Head of caudate nucleus (tissue), 42 donors: ENCODE results near the gene TBC1D9.

Experiments used
- DNase-seq, 42 donors: peaks; one replicate each; pipeline versions ENCODE4 v3.0.0 to v3.0.0-alpha.2; 2020 to 2021; ENCODE audit warnings: mixed read lengths in 7 of 42
- intact Hi-C: fragments of 100-400 bp; cut with DNase I; formaldehyde crosslinking; loops from one replicate; pipeline ENCODE4 v1.15.0; 2022

TBC1D9 gene

DNA sequence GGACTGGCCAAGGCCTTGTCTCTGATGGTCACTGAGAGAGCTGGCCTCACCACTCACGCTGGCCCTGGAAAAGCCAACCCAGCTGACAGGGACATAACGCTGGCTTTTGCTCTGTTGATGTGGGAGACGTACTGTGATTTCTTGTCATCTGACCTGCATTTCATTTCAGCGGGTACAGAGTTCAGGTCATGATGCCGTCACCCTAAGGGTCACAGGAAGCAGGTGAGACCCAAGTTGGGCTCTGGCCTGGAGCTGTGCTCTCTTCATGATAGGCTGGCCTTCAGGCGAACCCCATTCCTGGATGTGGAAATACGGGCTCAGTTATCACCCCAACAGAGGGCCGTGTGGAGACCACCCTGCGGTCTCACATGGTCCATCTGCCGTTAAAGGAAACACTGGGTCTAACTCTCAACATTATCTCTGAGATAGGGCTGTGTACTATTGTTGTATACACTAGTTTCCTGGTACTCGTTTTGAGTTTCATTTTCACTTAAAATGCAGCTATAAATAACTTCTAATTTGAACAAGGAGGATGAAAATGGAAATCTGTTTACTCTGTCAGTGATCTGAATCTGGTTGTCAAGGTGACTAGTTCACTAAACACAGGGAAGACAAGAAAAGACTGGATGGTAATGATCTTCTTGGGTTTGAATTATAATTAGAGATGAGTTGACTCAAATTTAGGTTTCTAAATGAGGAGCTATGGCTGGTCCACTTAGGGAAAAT lies 89.1 kb downstream of the TBC1D9 start:
- DNase-seq: no peak
- intact Hi-C loops: no loop called here

- DNase-seq: no peak
- intact Hi-C loops: no loop called here
Measured at GRCh38 chr4:140662082-140662869, 93.9 kb downstream of the TBC1D9 start.

DNA sequence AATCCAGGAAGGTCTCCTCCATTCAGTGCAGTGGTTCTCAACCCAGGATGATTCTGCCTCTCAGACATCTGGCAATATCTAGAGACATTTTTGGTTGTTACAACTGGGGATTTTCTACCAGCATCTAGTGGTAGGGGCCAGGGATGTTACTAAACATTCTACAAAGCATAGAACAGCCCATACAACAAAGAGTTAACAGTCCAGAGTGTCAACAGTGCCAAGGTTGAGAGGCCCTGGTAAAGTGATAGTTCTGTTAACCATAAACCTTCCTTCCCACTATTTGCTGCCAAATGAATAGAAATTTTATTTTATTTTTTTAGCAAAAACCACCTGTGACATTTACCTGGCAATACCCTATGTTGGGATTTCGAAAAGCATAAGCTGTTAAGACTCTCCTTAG lies 94.6 kb downstream of the TBC1D9 start:
- no peak for DNase-seq
- intact Hi-C loops: no loop called here

- intact Hi-C loops: no loop called here
- no peak for DNase-seq
Measured at GRCh38 chr4:140659943-140660700, 96.1 kb downstream of the TBC1D9 start.

DNA sequence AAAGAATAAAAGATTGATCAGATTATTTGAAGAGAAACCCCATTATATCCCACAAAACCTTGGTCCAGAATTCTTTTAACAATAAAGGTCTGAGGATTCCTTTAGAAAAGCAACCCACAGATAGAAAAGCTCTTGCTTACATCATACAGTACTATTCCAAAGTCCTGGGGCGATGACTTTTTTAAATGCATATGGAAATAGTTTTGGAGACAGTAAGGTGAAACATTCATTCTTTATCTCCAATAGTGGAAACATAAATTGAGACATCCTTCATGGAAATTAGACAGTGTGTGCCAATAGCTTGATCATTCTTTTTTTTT lies 101.7 kb downstream of the TBC1D9 start:
- intact Hi-C loops: no loop called here
- no peak for DNase-seq

DNA sequence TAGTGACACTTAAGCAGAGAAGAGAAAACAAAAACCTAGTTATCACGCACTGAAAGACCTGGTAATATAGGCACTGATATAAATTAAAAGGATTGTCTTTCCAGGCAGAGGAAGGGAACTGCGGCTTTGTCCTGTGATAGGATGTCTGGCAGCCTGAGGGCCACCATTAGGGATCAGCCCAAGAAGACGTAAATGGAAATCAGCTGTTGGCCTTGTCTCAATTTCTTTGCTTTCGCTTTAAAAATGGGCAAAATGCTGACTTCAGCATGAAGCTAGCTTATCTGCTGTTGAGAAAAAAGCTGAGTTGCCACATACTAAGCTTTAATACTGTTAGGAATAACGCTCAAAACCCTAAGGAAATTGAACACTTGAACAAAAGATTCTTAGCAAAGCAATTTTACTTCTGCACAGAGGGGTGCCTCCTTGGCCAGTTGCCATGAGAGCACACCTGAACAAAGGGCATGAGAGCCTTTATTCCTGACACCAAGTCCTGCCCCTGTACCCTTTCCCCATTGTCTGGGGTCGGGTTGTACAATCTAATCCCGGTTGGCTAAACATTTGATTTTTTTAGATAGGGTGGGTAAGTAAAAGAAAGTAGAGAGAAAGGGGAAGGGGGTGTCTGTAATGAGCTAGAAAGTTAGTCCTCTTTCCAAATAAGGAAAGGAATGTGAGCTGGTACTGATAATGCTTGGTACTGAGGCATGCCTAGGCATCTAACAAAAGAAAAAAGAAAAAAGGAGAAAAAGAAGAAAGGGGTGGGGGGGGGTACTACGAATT lies 102.3 kb downstream of the TBC1D9 start:
- intact Hi-C loops: no loop called here
- DNase-seq: no peak

DNA sequence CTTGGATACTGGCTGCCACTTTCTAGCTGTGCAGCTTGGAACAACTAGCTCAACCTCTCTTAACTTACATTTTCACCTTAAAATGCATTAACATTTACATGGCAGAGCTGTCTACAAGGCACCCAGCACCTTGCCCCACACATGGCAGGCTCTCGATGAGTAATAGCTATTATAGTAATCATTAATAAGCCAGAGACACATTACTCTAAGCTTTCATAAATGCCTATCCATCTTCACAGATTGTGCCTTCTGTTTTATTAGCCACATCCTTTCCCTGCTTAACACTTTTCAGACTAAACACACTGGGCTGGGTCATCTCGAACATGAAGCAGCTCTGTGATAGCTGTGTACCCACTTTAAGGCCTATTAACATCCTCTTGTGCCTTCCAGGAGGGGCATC lies 103.6 kb downstream of the TBC1D9 start:
- intact Hi-C loops: no loop called here
- no peak for DNase-seq

- intact Hi-C loops: no loop called here
- DNase-seq: no peak
Measured at GRCh38 chr4:140648716-140649308, 107.4 kb downstream of the TBC1D9 start.

DNA sequence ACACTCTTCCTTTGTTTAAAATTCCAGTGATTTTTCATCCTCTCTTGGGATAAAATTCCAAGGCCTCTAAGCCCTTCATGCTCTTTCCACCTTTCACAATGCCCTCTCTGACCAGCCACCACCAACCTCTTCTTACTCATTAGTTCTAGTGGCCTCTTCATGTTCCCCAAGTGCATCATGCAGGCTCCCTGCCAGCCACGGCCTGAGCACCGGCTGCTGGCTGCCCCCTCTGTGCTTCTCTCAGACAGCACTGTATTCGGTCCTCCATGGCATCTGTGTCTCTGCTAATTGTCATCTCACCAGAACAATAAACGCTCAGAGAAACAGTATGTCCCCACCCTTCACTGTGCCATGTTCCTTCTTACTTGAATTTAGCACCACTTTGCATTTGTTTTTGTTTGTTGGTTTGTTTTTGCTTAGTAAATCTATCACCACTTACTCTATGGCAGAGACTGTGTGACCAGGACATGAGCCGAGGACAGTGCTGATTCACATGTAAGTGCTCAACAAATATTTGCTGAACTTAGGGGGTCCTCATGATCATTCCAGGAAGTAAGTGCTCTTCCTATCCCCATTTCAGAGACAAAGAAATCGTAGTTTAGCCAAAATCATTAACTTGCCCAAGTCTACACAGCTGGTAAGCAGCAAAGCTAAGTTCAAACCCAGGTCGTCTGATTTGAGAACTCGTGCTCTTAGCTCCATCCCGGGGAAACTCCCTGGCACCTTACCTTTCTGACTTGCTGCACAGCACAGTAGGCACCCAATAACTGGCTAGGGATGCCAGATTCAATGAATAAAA lies 110.4 kb downstream of the TBC1D9 start:
- DNase-seq: peak in 23 of 42 donors; percentile 16 to 63 (median 36)
- intact Hi-C loops: no loop called here

- intact Hi-C loops: no loop called here
- DNase-seq: no peak
Measured at GRCh38 chr4:140645196-140645595, 111.0 kb downstream of the TBC1D9 start.

DNA sequence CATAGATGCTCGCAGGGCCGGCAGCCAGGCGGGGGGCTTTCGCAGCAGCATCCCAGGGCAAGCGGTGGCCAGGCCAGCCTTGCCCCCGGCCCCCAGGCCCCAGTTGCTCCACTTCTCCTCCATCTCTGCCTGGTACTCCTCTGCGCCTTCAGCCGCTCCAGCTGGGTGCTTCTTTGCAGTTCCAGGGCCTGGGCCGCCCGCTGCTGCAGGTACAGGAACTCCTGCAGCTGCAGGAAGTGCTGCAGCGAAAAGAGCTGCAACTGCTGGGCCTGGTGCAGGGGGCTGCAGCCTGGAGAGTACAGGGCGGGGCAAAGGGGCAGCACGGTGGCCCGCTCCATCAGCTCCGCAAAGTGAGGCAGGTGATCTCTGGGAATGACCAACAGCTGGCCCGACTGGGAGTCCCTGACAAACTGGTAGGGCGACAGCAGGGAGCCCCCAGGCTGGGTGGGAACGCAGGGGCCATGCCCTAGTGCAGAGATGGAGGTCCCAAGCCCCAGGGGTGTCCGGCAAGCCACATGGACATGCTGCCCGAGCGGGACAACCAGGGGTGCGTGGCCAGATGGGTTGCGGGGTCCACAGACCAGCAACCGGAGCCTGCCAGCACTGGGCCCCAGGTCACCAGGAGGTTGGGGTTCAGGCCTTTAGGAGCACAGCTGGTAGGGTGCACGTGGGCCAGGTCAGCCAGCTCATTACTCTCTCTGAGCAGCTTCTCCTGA lies 111.6 kb downstream of the TBC1D9 start:
- DNase-seq: no peak
- intact Hi-C loops: no loop called here

DNA sequence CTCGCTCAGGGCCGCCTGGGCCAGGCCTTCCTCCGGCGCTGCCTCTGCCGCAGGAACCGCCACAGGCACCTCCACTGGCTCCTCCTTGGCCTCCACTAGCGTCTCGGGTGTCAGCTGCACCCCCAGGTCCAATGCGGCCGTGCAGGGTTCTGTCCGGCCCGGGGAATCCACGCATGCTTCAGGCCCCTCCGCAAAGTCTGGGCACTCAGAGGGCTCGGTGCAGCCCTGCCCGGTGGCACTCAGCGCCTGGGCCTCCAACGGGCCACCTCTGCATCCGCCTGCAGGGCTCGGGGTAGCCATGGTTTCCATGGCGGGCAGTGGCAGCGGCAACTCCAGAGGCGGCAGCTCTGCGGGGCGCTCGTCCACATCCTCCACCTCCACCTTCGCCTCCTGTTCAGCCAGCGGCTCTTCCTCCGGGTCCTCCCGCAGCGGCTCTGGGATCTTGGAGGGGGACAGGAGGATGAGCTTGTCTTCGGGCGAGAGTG lies 112.6 kb downstream of the TBC1D9 start:
- DNase-seq: no peak
- intact Hi-C loops: no loop called here

GRCh38 chr4:140642674-140643437 lies 113.3 kb downstream of the TBC1D9 start:
- no peak for DNase-seq
- intact Hi-C loops: no loop called here

DNA sequence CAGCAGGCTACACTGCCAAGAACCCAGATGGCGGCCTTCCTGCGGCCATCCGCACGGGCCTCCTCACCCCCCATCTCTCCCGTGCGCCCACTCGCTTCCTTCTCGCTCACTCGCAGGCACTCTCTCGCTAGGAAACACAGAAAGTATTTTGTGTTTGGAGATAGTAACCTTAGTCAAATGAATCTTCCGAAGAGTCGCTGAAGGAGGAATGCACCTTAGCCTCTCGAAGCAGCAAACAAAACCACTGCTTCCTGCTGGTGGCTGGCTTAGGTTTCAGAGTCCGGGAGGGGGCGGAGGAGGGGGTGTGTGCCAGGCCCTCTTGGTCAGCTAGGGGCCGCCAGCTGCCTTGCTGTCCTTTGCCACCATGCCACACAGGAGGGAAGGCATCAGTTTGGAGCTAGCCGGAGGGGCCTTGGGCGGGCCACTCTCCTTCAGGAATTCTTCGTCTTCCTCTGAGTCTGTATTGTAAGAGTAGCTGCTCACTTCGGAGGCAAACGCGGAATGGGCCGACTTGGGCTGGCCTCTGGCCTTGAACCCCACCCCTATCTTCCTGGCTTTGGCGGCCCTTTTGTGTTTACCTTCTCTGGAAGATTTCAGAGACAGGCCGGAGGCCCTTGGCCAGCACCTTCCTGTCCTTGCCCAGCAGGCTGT lies 114.3 kb downstream of the TBC1D9 start:
- DNase-seq: no peak
- intact Hi-C loops: no loop called here

GRCh38 chr4:140641105-140641555 lies 115.1 kb downstream of the TBC1D9 start:
- no peak for DNase-seq
- intact Hi-C loops: no loop called here

DNA sequence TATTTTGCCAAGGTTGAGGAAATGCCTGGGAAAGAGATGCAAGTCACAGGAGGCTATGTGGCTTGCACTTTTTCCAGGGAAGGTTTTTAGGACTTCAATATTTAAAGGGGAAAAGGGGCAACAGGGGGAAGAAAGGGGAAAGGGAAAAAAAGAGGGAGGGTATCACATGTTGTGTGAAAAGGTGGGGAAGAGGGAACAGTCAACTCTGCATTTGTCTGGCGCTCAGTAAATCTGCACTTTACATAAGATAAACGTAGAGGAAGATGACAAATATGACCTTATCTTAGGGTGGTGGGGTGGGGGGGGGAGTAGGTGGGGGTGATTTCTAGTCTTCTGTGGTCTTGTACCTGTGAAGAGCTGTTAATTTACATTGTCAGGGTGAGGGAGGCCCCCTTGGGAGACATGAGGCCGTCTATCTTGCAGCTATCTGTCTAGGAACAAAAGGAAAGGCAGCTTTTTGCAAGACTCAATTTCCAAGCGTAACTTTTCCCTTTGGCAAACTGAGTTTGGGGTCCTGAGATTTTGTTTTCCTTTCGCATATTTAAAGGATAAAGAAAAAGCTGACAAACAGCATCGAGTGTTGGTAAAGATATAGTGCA lies 115.9 kb downstream of the TBC1D9 start:
- no peak for DNase-seq

More for the DNA sequence above, 115.9 kb downstream of the TBC1D9 start:
- intact Hi-C loops: no loop called here
